HFFc6 (cell line): ENCODE data around the gene SAMD14. TPM values are rescaled to one million over a fixed set of nuclear protein-coding genes. Genes with fewer than 3 reads are reported as not detected.

Experiments
- DNase-seq: peaks from one replicate; pipeline ENCODE4 v3.0.0-alpha.2; 2018
- H3K27ac Mint-ChIP-seq: 2 replicates; pipeline ENCODE4 v1.8.0; 2020; ENCODE audit warnings: mild to moderate bottlenecking, mixed read lengths
- H3K27me3 Mint-ChIP-seq: 2 replicates; pipeline ENCODE4 v1.8.0; 2021; ENCODE audit warnings: mild to moderate bottlenecking, moderate library complexity, mixed read lengths; ENCODE audit not compliant: insufficient read depth
- H3K36me3 Mint-ChIP-seq: 2 replicates; pipeline ENCODE4 v1.8.0; 2021; ENCODE audit warnings: low read depth, mixed read lengths
- H3K4me1 Mint-ChIP-seq: 2 replicates; pipeline ENCODE4 v1.8.0; 2020; ENCODE audit warnings: low read depth, mixed read lengths
- H3K4me3 Mint-ChIP-seq: 2 replicates; pipeline ENCODE4 v1.8.0; 2020; ENCODE audit warnings: mild to moderate bottlenecking, moderate library complexity, mixed read lengths
- H3K9me3 Mint-ChIP-seq: 2 replicates; pipeline ENCODE4 v1.8.0; 2020; ENCODE audit warnings: mild to moderate bottlenecking, mixed read lengths
- CTCF ChIP-seq: fragments of 200-600 bp; sonication (generic); IDR thresholded peaks from 2 replicates; pipeline ENCODE4 v1.5.0; 2021; ENCODE audit warnings: antibody characterized with exemption, mild to moderate bottlenecking
- total RNA-seq, 6 experiments: library from RNA; stranded (reverse); fragmentation: NEBNext Ultra II Directional; extraction: Animal tissue kit (Norgen Biotek cat#: 25700); gene quantifications; 2 replicates in 1 of 6; 3 replicates in 5 of 6; pipeline ENCODE4 v1.2.3, GENCODE V29; 2021

SAMD14 gene
- total RNA-seq, 6 experiments from 2014 or later = 4.3 to 14.1 (median 11.4) TPM

GRCh38 chr17:50171371-50172071 is 41.6 kb upstream of the SAMD14 start:
- H3K36me3 Mint-ChIP-seq = peaks cover 19% of the 10 kb centered on the region
- peak overlapping the region; percentile 25; the same call in 1 of the 2 replicates for H3K4me3 Mint-ChIP-seq
- H3K27ac Mint-ChIP-seq = peak overlapping the region; percentile 98
- H3K9me3 Mint-ChIP-seq = peaks cover 20% of the 10 kb centered on the region
- TF ChIP-seq CTCF = no peak
- peaks cover 73% of the 10 kb centered on the region for H3K27me3 Mint-ChIP-seq
- H3K4me1 Mint-ChIP-seq = peaks cover 47% of the 10 kb centered on the region
- no peak for DNase-seq

- Mint-ChIP-seq H3K27ac (peak overlapping the region; percentile 42), H3K27me3 (peaks cover 68% of the 10 kb centered on the region), H3K9me3 (peaks cover 16% of the 10 kb centered on the region), H3K4me1 (peaks cover 41% of the 10 kb centered on the region), H3K36me3 (peaks cover 15% of the 10 kb centered on the region), H3K4me3 (peak overlapping the region; percentile 25; the same call in 1 of the 2 replicates)
- DNase-seq = no peak
- no peak for TF ChIP-seq CTCF
These were observed 40.9 kb upstream of the SAMD14 start for GRCh38 chr17:50170662-50171370.

- peaks cover 60% of the 10 kb centered on the region for H3K27me3 Mint-ChIP-seq
- H3K4me3 Mint-ChIP-seq = peak overlapping the region; percentile 2; the same call in 1 of the 2 replicates
- peak overlapping the region; percentile 44 for H3K27ac Mint-ChIP-seq
- H3K9me3 Mint-ChIP-seq = peaks cover 12% of the 10 kb centered on the region
- no peak for TF ChIP-seq CTCF
- H3K36me3 Mint-ChIP-seq = peaks cover 11% of the 10 kb centered on the region
- H3K4me1 Mint-ChIP-seq = peaks cover 37% of the 10 kb centered on the region
- no peak for DNase-seq
These were observed 40.0 kb upstream of the SAMD14 start for GRCh38 chr17:50169881-50170459.

- Mint-ChIP-seq H3K4me1 (peaks cover 34% of the 10 kb centered on the region), H3K27ac (peak overlapping the region; percentile 44; the same call in 1 of the 2 replicates), H3K9me3 (peaks cover 12% of the 10 kb centered on the region), H3K27me3 (peaks cover 54% of the 10 kb centered on the region), H3K4me3 (peak overlapping the region; percentile 20), H3K36me3 (peaks cover 7% of the 10 kb centered on the region; the same call in 1 of the 2 replicates)
- TF ChIP-seq CTCF = peak; percentile 77
- DNase-seq = peak; percentile 68
These were observed 39.3 kb upstream of the SAMD14 start for GRCh38 chr17:50169121-50169764.

GRCh38 chr17:50168319-50168718 is 38.4 kb upstream of the SAMD14 start:
- no peak for TF ChIP-seq CTCF
- Mint-ChIP-seq H3K4me1 (peaks cover 24% of the 10 kb centered on the region), H3K4me3 (0 out of 2 replicates have a peak overlapping the region, but pooled peaks have one; percentile 9), H3K27ac (no peak overlapping the region; the same call in 1 of the 2 replicates), H3K9me3 (peaks cover 9% of the 10 kb centered on the region), H3K36me3 (peaks cover 5% of the 10 kb centered on the region; the same call in 1 of the 2 replicates), H3K27me3 (peaks cover 51% of the 10 kb centered on the region)
- no peak for DNase-seq
